Keratinocyte (primary cell): ENCODE results near the gene UBR2. TPM values are rescaled to one million over a fixed set of nuclear protein-coding genes. Genes with fewer than 3 reads are reported as not detected.
"Not testable (repeated sequence)": the region's sequence is repeated elsewhere in the genome, so short reads cannot be mapped to it uniquely, and the experiment has no call there.

Experiments used
- DNase-seq: peaks from one replicate; pipeline ENCODE4 v3.0.0-alpha.2; 2011; ENCODE audit warnings: low read depth, missing footprints, low spot score
- FAIRE-seq: peaks from 2 replicates; lab custom pipeline; 2011; peaks lifted over from hg19 to GRCh38; lab: Jason Lieb, UNC
- H2AFZ ChIP-seq: 2 replicates; pipeline ENCODE4 v1.6.0; 2012; ENCODE audit warnings: low read length, control low read depth, inconsistent platforms; ENCODE audit not compliant: control insufficient read depth
- H3K27ac ChIP-seq: 2 replicates; pipeline ENCODE4 v1.5.1; 2011; ENCODE audit warnings: low read length; ENCODE audit not compliant: control insufficient read depth, insufficient read depth
- H3K27me3 ChIP-seq: 3 replicates; pipeline ENCODE4 v1.6.0; 2011; ENCODE audit warnings: low read length; ENCODE audit not compliant: control insufficient read depth, insufficient read depth; ENCODE audit errors: extremely low read depth
- H3K36me3 ChIP-seq, 2 experiments: 2 replicates in 1 of 2; 3 replicates in 1 of 2; pipeline ENCODE4 v1.5.1; 2011; ENCODE audit warnings: low read length in 2 of 2, mild to moderate bottlenecking in 1 of 2; ENCODE audit not compliant: control insufficient read depth in 2 of 2, insufficient read depth in 2 of 2; ENCODE audit errors: extremely low read depth in 1 of 2
- H3K4me1 ChIP-seq: 3 replicates; pipeline ENCODE4 v1.5.1; 2011; ENCODE audit warnings: low read length; ENCODE audit not compliant: control insufficient read depth, insufficient read depth; ENCODE audit errors: extremely low read depth
- H3K4me2 ChIP-seq: 3 replicates; pipeline ENCODE4 v1.6.0; 2011; ENCODE audit warnings: low read depth, low read length; ENCODE audit not compliant: control insufficient read depth, insufficient read depth; ENCODE audit errors: extremely low read depth
- H3K4me3 ChIP-seq, 3 experiments: fragments of 200-600 bp in 1 of 3; sonication (generic) in 1 of 3; 2 replicates in 2 of 3; 3 replicates in 1 of 3; pipeline ENCODE4 v1.5.1; 2011 to 2016; ENCODE audit warnings: low read length in 3 of 3, mild to moderate bottlenecking in 3 of 3, control low read depth in 2 of 3, inconsistent platforms in 1 of 3, low read depth in 1 of 3, mixed read lengths in 1 of 3, mixed run types in 1 of 3, moderate library complexity in 1 of 3; ENCODE audit not compliant: control insufficient read depth in 2 of 3, insufficient read depth in 2 of 3; ENCODE audit errors: extremely low read depth in 1 of 3
- H3K79me2 ChIP-seq: 2 replicates; pipeline ENCODE4 v1.6.0; 2012; ENCODE audit warnings: low read length; ENCODE audit not compliant: control insufficient read depth, insufficient read depth
- H3K9ac ChIP-seq: 3 replicates; pipeline ENCODE4 v1.6.0; 2011; ENCODE audit warnings: low read length; ENCODE audit not compliant: control insufficient read depth, insufficient read depth; ENCODE audit errors: extremely low read depth
- H3K9me1 ChIP-seq: 3 replicates; pipeline ENCODE4 v1.6.0; 2011; ENCODE audit warnings: low read length; ENCODE audit not compliant: control insufficient read depth, insufficient read depth; ENCODE audit errors: extremely low read depth
- H3K9me3 ChIP-seq: 2 replicates; pipeline ENCODE4 v1.5.1; 2012; ENCODE audit warnings: low read depth, low read length; ENCODE audit not compliant: control insufficient read depth
- H4K20me1 ChIP-seq: 3 replicates; pipeline ENCODE4 v1.6.0; 2011; ENCODE audit warnings: low read length; ENCODE audit not compliant: control insufficient read depth, insufficient read depth; ENCODE audit errors: extremely low read depth
- EZH2 ChIP-seq: IDR thresholded peaks from one replicate; pipeline ENCODE4 v1.6.1; 2012; ENCODE audit warnings: inconsistent platforms, mild to moderate bottlenecking, low read length, moderate library complexity
- dilution Hi-C: fragments of 300-500 bp; cut with MboI; formaldehyde crosslinking; loops from one replicate; pipeline ENCODE4 v1.7.0; 2020; ENCODE audit warnings: low sequenced_read_pairs; ENCODE audit not compliant: extremely low pct_ligation_motif_present
- polyA plus RNA-seq, 5 experiments: library from polyadenylated mRNA; depleted of rRNA in 3 of 5; stranded (reverse) in 3 of 5; stranded (forward) in 1 of 5; unstranded in 1 of 5; fragments of >200 nt; gene quantifications; 1 replicate in 1 of 5; 2 replicates in 3 of 5; 3 replicates in 1 of 5; pipeline versions ENCODE4 v1.2.1 to v1.2.3, GENCODE V29; 2011 to 2012; ENCODE audit warnings: missing spikeins in 2 of 5, low read depth in 1 of 5, low replicate concordance in 1 of 5
- TF ChIP-seq, protein P1 (sequence below), 3 experiments: IDR thresholded peaks in 1 of 3; conservative IDR thresholded peaks in 1 of 3; optimal IDR thresholded peaks in 1 of 3; 2 replicates in 2 of 3; 3 replicates in 1 of 3; pipeline versions ENCODE3 to v1.5.1; 2011; ENCODE audit warnings: low read length in 3 of 3, mild to moderate bottlenecking in 3 of 3, moderate library complexity in 2 of 3, control low read depth in 1 of 3, inconsistent platforms in 1 of 3; ENCODE audit not compliant: insufficient read depth in 2 of 3; ENCODE audit errors: extremely low read depth in 1 of 3

The UBR2 gene
- polyA plus RNA-seq, 1 donor (not counting 4 experiments of a cell fraction or from before 2014, with no cell fraction given), result 21.6 TPM

DNA sequence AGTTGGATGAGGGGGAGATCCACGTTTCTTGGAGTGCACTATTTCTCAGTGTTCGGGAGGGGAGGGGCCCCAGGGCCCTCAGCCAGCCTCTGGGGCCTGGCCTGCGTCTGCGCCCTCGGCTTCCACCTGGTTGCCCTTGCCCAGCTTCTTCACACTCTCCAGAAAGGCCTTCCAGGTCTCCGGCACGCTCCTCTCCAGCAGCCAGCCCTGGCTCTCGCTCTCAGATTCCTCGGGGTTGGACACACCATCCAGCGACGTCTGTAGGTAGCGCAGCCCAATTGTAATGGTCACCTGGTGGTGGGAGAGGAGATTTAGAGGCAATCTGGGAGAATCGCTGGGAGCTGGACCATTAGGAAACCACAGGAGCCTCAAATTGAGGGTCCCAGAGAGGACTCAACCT lies 134.4 kb downstream of the UBR2 start:
- Histone ChIP-seq H4K20me1 (no peaks in the 10 kb centered on the region), H3K4me3 (no peak overlapping the region), H3K4me2 (no peak overlapping the region), H2AFZ (no peak overlapping the region), H3K27ac (no peak overlapping the region), H3K9me3 (no peaks in the 10 kb centered on the region), H3K27me3 (no peaks in the 10 kb centered on the region), H3K36me3 (peaks cover 6 to 7% of the 10 kb centered on the region in 2 experiments), H3K79me2 (no peaks in the 10 kb centered on the region), H3K4me1 (peaks cover 30% of the 10 kb centered on the region), H3K9me1 (peaks cover 3% of the 10 kb centered on the region), H3K9ac (no peak overlapping the region)
- DNase-seq (no peak), FAIRE-seq (no peak)
- no peak for TF ChIP-seq EZH2
- TF ChIP-seq, protein P1, sequence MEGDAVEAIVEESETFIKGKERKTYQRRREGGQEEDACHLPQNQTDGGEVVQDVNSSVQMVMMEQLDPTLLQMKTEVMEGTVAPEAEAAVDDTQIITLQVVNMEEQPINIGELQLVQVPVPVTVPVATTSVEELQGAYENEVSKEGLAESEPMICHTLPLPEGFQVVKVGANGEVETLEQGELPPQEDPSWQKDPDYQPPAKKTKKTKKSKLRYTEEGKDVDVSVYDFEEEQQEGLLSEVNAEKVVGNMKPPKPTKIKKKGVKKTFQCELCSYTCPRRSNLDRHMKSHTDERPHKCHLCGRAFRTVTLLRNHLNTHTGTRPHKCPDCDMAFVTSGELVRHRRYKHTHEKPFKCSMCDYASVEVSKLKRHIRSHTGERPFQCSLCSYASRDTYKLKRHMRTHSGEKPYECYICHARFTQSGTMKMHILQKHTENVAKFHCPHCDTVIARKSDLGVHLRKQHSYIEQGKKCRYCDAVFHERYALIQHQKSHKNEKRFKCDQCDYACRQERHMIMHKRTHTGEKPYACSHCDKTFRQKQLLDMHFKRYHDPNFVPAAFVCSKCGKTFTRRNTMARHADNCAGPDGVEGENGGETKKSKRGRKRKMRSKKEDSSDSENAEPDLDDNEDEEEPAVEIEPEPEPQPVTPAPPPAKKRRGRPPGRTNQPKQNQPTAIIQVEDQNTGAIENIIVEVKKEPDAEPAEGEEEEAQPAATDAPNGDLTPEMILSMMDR (optimal IDR thresholded peaks at IDR 0.05 in 1 of 3, IDR thresholded peaks at IDR 0.05 in 1 of 3, conservative IDR thresholded peaks at IDR 0.05 in 1 of 3; ENCODE audit: extremely low read depth in 1 of 3, insufficient read depth in 2 of 3, low read length in 3 of 3), result no peak
- dilution Hi-C loops, result no loop called here

DNA sequence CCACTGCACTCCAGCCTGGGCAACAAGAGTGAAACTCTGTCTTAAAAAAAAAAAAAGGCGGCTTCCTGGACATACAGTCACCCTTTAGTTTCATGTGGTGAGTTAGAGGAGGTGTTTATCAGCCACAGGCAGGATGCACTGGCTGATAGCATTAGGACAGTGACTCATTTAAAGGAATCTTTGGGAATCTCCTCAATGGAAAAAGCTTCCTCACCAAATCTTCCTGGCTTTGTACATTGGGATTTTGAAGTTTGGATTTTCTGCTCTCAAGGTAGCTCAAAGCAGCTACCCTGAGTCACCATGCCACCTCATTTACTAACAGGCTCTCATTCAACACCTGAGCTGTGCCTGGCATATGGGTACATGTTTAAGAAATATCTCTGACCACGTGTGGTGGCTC lies 138.4 kb downstream of the UBR2 start:
- H3K27me3 ChIP-seq, result no peaks in the 10 kb centered on the region
- dilution Hi-C loops, result no loop called here
- H2AFZ ChIP-seq, result no peak overlapping the region
- no peak for TF ChIP-seq EZH2
- no peak overlapping the region for H3K4me3 ChIP-seq
- no peaks in the 10 kb centered on the region for H3K9me1 ChIP-seq
- H3K4me2 ChIP-seq, result no peak overlapping the region
- no peaks in the 10 kb centered on the region for H3K9me3 ChIP-seq
- H3K27ac ChIP-seq, result peak overlapping the region; percentile 67
- FAIRE-seq (peak; percentile 5), DNase-seq (peak; percentile 80)
- H3K4me1 ChIP-seq, result peaks cover 17% of the 10 kb centered on the region
- no peaks in the 10 kb centered on the region for H3K79me2 ChIP-seq
- H4K20me1 ChIP-seq, result no peaks in the 10 kb centered on the region
- H3K9ac ChIP-seq, result no peak overlapping the region
- H3K36me3 ChIP-seq, result no peaks in the 10 kb centered on the region

DNA sequence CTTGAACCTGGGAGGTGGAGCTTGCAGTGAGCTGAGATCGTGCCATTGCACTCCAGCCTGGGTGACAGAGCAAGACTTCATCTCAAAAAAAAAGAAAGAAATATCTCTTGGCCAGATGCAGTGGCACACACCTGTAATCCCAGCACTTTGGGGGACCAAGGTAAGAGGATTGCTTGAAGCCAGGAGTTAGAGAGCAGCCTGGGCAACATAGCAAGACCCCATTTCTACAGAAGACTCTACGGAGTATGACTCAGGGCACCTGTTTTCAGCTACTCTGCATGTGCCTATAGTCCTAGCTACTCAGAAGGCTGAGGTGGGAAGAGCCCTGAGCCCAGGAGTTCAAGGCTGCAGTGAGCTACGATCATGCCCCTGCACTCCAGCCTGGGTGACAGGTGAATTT lies 139.0 kb downstream of the UBR2 start:
- H3K36me3 ChIP-seq, H3K4me2 ChIP-seq, FAIRE-seq, H3K4me3 ChIP-seq, H3K9ac ChIP-seq, H3K9me1 ChIP-seq, H3K9me3 ChIP-seq, H3K79me2 ChIP-seq, H3K27me3 ChIP-seq, H2AFZ ChIP-seq, dilution Hi-C loops, H3K27ac ChIP-seq, DNase-seq, H4K20me1 ChIP-seq: not testable (repeated sequence)
- peaks cover 17% of the 10 kb centered on the region for H3K4me1 ChIP-seq
